Vagina (tissue), 2 donors: ENCODE results near the gene EXPH5. TPM values are rescaled to one million over a fixed set of nuclear protein-coding genes. Genes with fewer than 3 reads are reported as not detected.

Experiments
- DNase-seq, 2 donors: peaks; one replicate each; pipeline ENCODE4 v3.0.0-alpha.2; 2017; ENCODE audit errors: extremely low spot score in 2 of 2
- H3K27ac ChIP-seq: fragments of 200-600 bp; sonication (generic); one replicate; pipeline ENCODE4 v1.5.1; 2019
- H3K27me3 ChIP-seq: fragments of 200-600 bp; sonication (generic); one replicate; pipeline ENCODE4 v1.5.1; 2019
- H3K36me3 ChIP-seq, 2 donors: fragments of 200-600 bp; sonication (generic); one replicate each; pipeline ENCODE4 v1.5.1; 2017 to 2019
- H3K4me1 ChIP-seq: fragments of 200-600 bp; sonication (generic); one replicate; pipeline ENCODE4 v1.5.1; 2019
- H3K4me3 ChIP-seq, 2 donors: fragments of 200-600 bp; sonication (generic); 1 replicate in 1 of 2; 2 replicates in 1 of 2; pipeline ENCODE4 v1.5.1; 2016 to 2019
- H3K9me3 ChIP-seq: fragments of 200-600 bp; sonication (generic); one replicate; pipeline ENCODE4 v1.5.1; 2019
- POLR2A ChIP-seq, 2 donors: fragments of 450-650 bp; IDR thresholded peaks; one replicate each; pipeline ENCODE4 v1.6.1; 2017; ENCODE audit warnings: antibody characterized with exemption in 2 of 2, mild to moderate bottlenecking in 2 of 2, moderate library complexity in 2 of 2
- POLR2AphosphoS5 ChIP-seq, 2 donors: sonication (generic); formaldehyde crosslinking; IDR thresholded peaks; one replicate each; pipeline ENCODE4 v1.9.0; 2017; ENCODE audit warnings: antibody characterized with exemption in 2 of 2, mild to moderate bottlenecking in 2 of 2, low read depth in 1 of 2; ENCODE audit not compliant: insufficient read depth in 1 of 2
- intact Hi-C: fragments of 100-400 bp; cut with DNase I; formaldehyde crosslinking; loops from one replicate; pipeline ENCODE4 v1.15.1; 2023
- total RNA-seq: library from RNA; depleted of rRNA; stranded (reverse); fragments of >200 nt; gene quantifications from one replicate; pipeline ENCODE4 v1.2.3, GENCODE V29; 2016
- TF ChIP-seq, protein P1 (sequence below), 3 experiments: fragments of 450-650 bp in 2 of 3; fragments of 200-600 bp in 1 of 3; sonication (generic) in 1 of 3; IDR thresholded peaks; one replicate each; pipeline ENCODE4 v1.5.1; 2017 to 2019; ENCODE audit warnings: antibody characterized with exemption in 3 of 3, mild to moderate bottlenecking in 2 of 3, moderate library complexity in 2 of 3

EXPH5 gene
- total RNA-seq, 1 donor from 2014 or later, result 16.7 TPM

DNA sequence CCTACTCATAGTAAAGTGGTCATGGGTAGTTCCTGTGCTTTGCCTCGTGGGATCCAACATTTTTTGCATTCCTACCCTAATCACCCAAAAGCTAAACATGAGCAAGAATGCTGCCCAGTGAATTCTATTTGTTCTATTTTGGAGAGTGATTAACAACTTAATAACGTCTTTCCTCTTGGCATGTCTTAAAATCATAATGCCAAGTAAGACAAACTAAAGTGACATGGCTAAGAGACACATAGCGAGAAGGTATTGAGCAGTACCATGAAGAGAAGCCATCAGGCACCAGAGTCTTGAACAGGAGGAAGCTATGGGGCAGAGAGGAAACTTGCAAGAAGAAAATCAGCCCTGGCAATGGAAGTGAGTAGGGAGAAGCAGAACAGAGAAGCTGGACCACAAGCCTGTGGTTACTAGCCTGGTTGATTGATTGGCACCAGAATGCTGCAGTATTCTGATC lies 32.0 kb downstream of the EXPH5 start:
- no peak overlapping the region for H3K27ac ChIP-seq
- no peak for DNase-seq
- intact Hi-C loops, result no loop called here
- no peaks in the 10 kb centered on the region for H3K36me3 ChIP-seq
- TF ChIP-seq POLR2A (IDR thresholded peaks at IDR 0.05) (no peak), POLR2AphosphoS5 (IDR thresholded peaks at IDR 0.05; ENCODE audit: insufficient read depth in 1 of 2, low read depth in 1 of 2) (no peak)
- TF ChIP-seq, protein P1, sequence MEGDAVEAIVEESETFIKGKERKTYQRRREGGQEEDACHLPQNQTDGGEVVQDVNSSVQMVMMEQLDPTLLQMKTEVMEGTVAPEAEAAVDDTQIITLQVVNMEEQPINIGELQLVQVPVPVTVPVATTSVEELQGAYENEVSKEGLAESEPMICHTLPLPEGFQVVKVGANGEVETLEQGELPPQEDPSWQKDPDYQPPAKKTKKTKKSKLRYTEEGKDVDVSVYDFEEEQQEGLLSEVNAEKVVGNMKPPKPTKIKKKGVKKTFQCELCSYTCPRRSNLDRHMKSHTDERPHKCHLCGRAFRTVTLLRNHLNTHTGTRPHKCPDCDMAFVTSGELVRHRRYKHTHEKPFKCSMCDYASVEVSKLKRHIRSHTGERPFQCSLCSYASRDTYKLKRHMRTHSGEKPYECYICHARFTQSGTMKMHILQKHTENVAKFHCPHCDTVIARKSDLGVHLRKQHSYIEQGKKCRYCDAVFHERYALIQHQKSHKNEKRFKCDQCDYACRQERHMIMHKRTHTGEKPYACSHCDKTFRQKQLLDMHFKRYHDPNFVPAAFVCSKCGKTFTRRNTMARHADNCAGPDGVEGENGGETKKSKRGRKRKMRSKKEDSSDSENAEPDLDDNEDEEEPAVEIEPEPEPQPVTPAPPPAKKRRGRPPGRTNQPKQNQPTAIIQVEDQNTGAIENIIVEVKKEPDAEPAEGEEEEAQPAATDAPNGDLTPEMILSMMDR (IDR thresholded peaks at IDR 0.05), result no peak
- H3K27me3 ChIP-seq, result no peaks in the 10 kb centered on the region
- H3K4me1 ChIP-seq, result peaks cover 12% of the 10 kb centered on the region
- H3K4me3 ChIP-seq, result no peak overlapping the region
- no peaks in the 10 kb centered on the region for H3K9me3 ChIP-seq

DNA sequence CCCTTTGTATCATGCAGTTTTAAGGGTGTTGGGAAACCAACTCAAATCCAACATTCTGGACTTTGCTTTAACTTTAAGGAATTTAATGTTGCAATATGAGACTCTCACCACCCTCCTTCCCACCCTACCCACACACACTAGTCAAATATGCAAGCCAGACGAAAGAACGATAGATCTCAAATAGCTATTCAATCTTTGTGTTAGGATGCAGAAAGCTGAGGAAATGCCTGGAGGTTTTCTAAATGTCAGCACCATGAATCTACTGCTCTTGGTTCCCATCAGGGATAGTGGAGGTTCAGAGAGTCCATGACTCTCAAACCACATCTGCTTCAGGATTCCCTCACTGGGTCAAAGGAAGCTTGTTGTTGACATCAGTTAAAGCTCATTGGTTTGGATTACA lies 33.7 kb downstream of the EXPH5 start:
- Histone ChIP-seq H3K27ac (no peak overlapping the region), H3K36me3 (no peaks in the 10 kb centered on the region), H3K4me1 (peaks cover 7% of the 10 kb centered on the region), H3K9me3 (no peaks in the 10 kb centered on the region), H3K27me3 (no peaks in the 10 kb centered on the region), H3K4me3 (no peak overlapping the region)
- TF ChIP-seq POLR2AphosphoS5 (IDR thresholded peaks at IDR 0.05; ENCODE audit: insufficient read depth in 1 of 2, low read depth in 1 of 2) (no peak), POLR2A (IDR thresholded peaks at IDR 0.05) (no peak)
- TF ChIP-seq, protein P1 (IDR thresholded peaks at IDR 0.05), result no peak
- no peak for DNase-seq
- intact Hi-C loops, result no loop called here

DNA sequence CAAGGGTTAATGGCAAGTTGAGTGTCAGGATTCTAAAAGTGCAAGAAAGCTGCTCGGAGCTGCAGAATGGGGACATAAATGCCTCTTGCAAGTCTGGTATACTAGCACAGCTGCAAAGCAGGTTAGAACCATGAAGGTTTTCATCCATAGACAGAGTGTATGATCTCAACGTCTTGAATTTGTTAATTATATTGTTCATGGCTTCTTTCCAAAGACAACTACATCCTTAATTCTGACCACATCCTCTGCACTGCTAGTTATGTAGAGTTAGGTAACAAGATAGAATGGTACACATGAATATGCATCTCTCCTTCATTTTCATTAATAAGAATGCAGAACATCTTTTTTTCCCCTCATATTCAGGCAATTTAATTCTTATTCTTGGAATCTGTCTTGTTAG lies 34.2 kb downstream of the EXPH5 start:
- no peak for DNase-seq
- Histone ChIP-seq H3K9me3 (no peaks in the 10 kb centered on the region), H3K27me3 (no peaks in the 10 kb centered on the region), H3K27ac (no peak overlapping the region), H3K36me3 (no peaks in the 10 kb centered on the region), H3K4me3 (no peak overlapping the region), H3K4me1 (peaks cover 7% of the 10 kb centered on the region)
- intact Hi-C loops, result no loop called here
- TF ChIP-seq POLR2A (IDR thresholded peaks at IDR 0.05), result no peak
- no peak for TF ChIP-seq POLR2AphosphoS5 (IDR thresholded peaks at IDR 0.05; ENCODE audit: insufficient read depth in 1 of 2, low read depth in 1 of 2)
- TF ChIP-seq, protein P1 (IDR thresholded peaks at IDR 0.05), result no peak

DNA sequence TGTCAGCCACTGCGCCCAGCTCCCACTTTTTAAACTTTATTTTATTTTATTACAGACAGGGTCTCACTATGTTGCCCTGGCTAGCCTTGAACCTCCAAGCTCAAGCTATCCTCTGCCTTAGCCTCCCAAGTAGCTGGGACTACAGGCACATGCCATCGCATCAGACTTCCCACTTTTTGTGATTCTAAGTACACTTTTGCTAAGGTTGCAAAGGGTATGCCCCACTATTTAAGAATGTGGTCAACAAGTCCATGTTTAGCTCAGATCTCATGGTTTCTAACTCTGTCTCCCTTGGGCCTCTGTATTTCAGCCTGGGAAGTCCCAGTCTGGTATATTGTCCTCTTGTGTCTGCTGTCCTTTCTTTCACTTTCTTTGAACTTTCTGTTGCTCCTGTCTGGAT lies 35.3 kb downstream of the EXPH5 start:
- Histone ChIP-seq H3K9me3 (no peaks in the 10 kb centered on the region), H3K4me1 (peaks cover 7% of the 10 kb centered on the region), H3K27ac (no peak overlapping the region), H3K27me3 (no peaks in the 10 kb centered on the region), H3K36me3 (no peaks in the 10 kb centered on the region), H3K4me3 (no peak overlapping the region)
- intact Hi-C loops, result no loop called here
- no peak for DNase-seq
- TF ChIP-seq, protein P1 (IDR thresholded peaks at IDR 0.05), result no peak
- TF ChIP-seq POLR2A (IDR thresholded peaks at IDR 0.05) (no peak), POLR2AphosphoS5 (IDR thresholded peaks at IDR 0.05; ENCODE audit: insufficient read depth in 1 of 2, low read depth in 1 of 2) (no peak)

DNA sequence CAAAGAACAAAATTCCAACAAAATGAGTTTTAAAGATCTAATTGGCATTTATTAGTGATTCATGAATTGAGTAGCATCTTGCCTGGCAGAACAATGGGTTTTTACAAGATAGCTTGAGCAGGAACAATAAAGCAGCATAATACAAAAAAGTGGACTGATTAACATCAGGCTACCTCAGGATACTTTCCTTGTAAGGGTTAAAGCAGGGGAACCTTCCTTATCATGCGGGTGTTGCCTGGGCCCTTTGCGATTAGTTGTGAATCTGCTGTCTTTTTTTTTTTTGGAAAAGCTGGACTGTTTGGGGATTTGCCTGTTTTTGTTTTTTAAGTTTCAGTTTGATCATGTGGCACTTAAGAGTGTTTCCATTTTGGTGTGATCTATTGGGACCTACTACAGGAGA lies 37.5 kb downstream of the EXPH5 start:
- H3K4me3 ChIP-seq, result no peak overlapping the region
- no peak overlapping the region for H3K27ac ChIP-seq
- TF ChIP-seq, protein P1 (IDR thresholded peaks at IDR 0.05), result no peak
- TF ChIP-seq POLR2A (IDR thresholded peaks at IDR 0.05) (no peak), POLR2AphosphoS5 (IDR thresholded peaks at IDR 0.05; ENCODE audit: insufficient read depth in 1 of 2, low read depth in 1 of 2) (no peak)
- no peaks in the 10 kb centered on the region for H3K9me3 ChIP-seq
- H3K36me3 ChIP-seq, result no peaks in the 10 kb centered on the region
- intact Hi-C loops, result no loop called here
- no peak for DNase-seq
- H3K4me1 ChIP-seq, result no peaks in the 10 kb centered on the region
- H3K27me3 ChIP-seq, result no peaks in the 10 kb centered on the region
